Lung (tissue), 12 donors: ENCODE measurements around the gene DNAJC21. TPM values are rescaled to one million over a fixed set of nuclear protein-coding genes. Genes with fewer than 3 reads are reported as not detected.

Experiments
- ATAC-seq: fragments of 200-7000 bp; cut with Tn5 transposase; one replicate; pipeline ENCODE4 v1.9.1; 2020; ENCODE audit warnings: moderate number of reproducible peaks; ENCODE audit not compliant: insufficient read depth, low FRiP score
- DNase-seq, 3 donors: peaks; one replicate each; pipeline ENCODE4 v3.0.0-alpha.2; 2013 to 2017
- H3K27ac ChIP-seq, 2 donors: one replicate each; pipeline ENCODE4 v1.5.1; 2013; ENCODE audit warnings: mild to moderate bottlenecking in 2 of 2, moderate library complexity in 2 of 2, control low read depth in 1 of 2, inconsistent platforms in 1 of 2, low read depth in 1 of 2, low read length in 1 of 2
- H3K27me3 ChIP-seq, 3 donors: one replicate each; pipeline ENCODE4 v1.5.1; 2013; ENCODE audit warnings: low read length in 2 of 3; ENCODE audit not compliant: control insufficient read depth in 3 of 3, insufficient read depth in 3 of 3
- H3K36me3 ChIP-seq, 4 donors: one replicate each; pipeline ENCODE4 v1.5.1; 2013; ENCODE audit warnings: low read length in 4 of 4, mild to moderate bottlenecking in 1 of 4, moderate library complexity in 1 of 4; ENCODE audit not compliant: control insufficient read depth in 4 of 4, insufficient read depth in 4 of 4
- H3K4me1 ChIP-seq, 5 donors: one replicate each; pipeline ENCODE4 v1.5.1; 2013; ENCODE audit warnings: low read length in 5 of 5, mild to moderate bottlenecking in 2 of 5, moderate library complexity in 1 of 5; ENCODE audit not compliant: control insufficient read depth in 5 of 5, insufficient read depth in 5 of 5
- H3K4me3 ChIP-seq: one replicate; pipeline ENCODE4 v1.5.1; 2013; ENCODE audit warnings: mild to moderate bottlenecking, control low read depth, moderate library complexity
- H3K9ac ChIP-seq, 2 donors: one replicate each; pipeline ENCODE4 v1.5.1; 2013; ENCODE audit warnings: low read length in 2 of 2, control low read depth in 1 of 2; ENCODE audit not compliant: insufficient read depth in 1 of 2
- H3K9me3 ChIP-seq, 4 donors: one replicate each; pipeline ENCODE4 v1.5.1; 2013; ENCODE audit warnings: low read length in 3 of 4, mild to moderate bottlenecking in 1 of 4, moderate library complexity in 1 of 4; ENCODE audit not compliant: control insufficient read depth in 4 of 4, insufficient read depth in 3 of 4
- CTCF ChIP-seq: IDR thresholded peaks from 2 replicates; pipeline ENCODE4 v1.5.1; 2012; ENCODE audit warnings: mild to moderate bottlenecking; ENCODE audit errors: control extremely low read depth, extremely low read depth
- WGBS, 2 donors: extraction: QIAGEN DNeasy Blood & Tissue Kit; methylation state at CpG; one replicate each; pipeline ENCODE4 v1.1.7; 2013; 5-methylcytosine and 5-hydroxymethylcytosine counted together
- polyA plus RNA-seq, 2 donors: library from polyadenylated mRNA; stranded (reverse); fragments of 200-250 nt; gene quantifications; one replicate each; pipeline ENCODE4 v1.2.1, GENCODE V29; 2013
- total RNA-seq, 2 donors: library from RNA; depleted of rRNA in 1 of 2; stranded (reverse); fragments of >200 nt in 1 of 2; gene quantifications; one replicate each; pipeline ENCODE4 v1.2.1, GENCODE V29; 2014 to 2021
- donor health status: control.
- donor health status: control.
- donor health status: Bipolar disorder and iron deficiency.
- donor health status: healthy.
- donor health status: DM: yes; HTN: yes; CAD: no.

DNAJC21 gene
- total and polyA plus RNA-seq, 4 donors: 23.8 to 45.6 (median 34.3) TPM

GRCh38 chr5:34927785-34928184 is 1.6 kb upstream of the DNAJC21 start:
- Histone ChIP-seq H3K9me3 (no peaks in the 10 kb centered on the region), H3K36me3 (peaks cover 6 to 17% (median 15%) of the 10 kb centered on the region in 4 donors), H3K4me1 (peaks cover 2 to 14% (median 11%) of the 10 kb centered on the region in 5 donors), H3K27ac (no peak overlapping the region), H3K4me3 (no peak overlapping the region), H3K27me3 (no peaks in the 10 kb centered on the region), H3K9ac (no peak overlapping the region)
- ATAC-seq (no peak), DNase-seq (no peak)
- TF ChIP-seq CTCF: no peak
- 94 to 99% methylated on average over 5 of the region's 5 CpGs for WGBS, 2 donors

GRCh38 chr5:34928267-34928666 is 1.1 kb upstream of the DNAJC21 start:
- no peak for DNase-seq
- H3K9ac ChIP-seq: no peak overlapping the region
- no peak overlapping the region for H3K27ac ChIP-seq
- H3K36me3 ChIP-seq: peaks cover 6 to 15% (median 13%) of the 10 kb centered on the region in 4 donors
- no peaks in the 10 kb centered on the region for H3K9me3 ChIP-seq
- WGBS, 2 donors: 54 to 72% methylated on average over 5 of the region's 5 CpGs
- H3K4me1 ChIP-seq: peaks cover 3 to 14% (median 11%) of the 10 kb centered on the region in 5 donors
- no peak for TF ChIP-seq CTCF
- H3K4me3 ChIP-seq: no peak overlapping the region
- no peaks in the 10 kb centered on the region for H3K27me3 ChIP-seq
- ATAC-seq: no peak

- 0 to 1% methylated on average over 47 to 70 of the region's 70 CpGs for whole genome bisulfite sequencing, 2 donors
These were observed 532 bp downstream of the DNAJC21 start for GRCh38 chr5:34929720-34930461.

More at GRCh38 chr5:34929720-34930461, 532 bp downstream of the DNAJC21 start:
- H3K27me3 ChIP-seq: no peaks in the 10 kb centered on the region
- peak; percentile 65 for ATAC-seq
- peaks cover 3 to 12% (median 7%) of the 10 kb centered on the region in 4 donors for H3K36me3 ChIP-seq
- DNase-seq: peak; percentile 84 to 89 (median 87)
- no peak for TF ChIP-seq CTCF
- peaks cover 5 to 14% (median 11%) of the 10 kb centered on the region in 5 donors for H3K4me1 ChIP-seq
- H3K9me3 ChIP-seq: no peaks in the 10 kb centered on the region
- H3K4me3 ChIP-seq: peak overlapping the region; percentile 73
- peak overlapping the region; percentile 81 to 85 for H3K9ac ChIP-seq
- peak overlapping the region; percentile 91 to 93 for H3K27ac ChIP-seq
